Activated CD4-positive, alpha-beta memory T cell treated with anti-CD3 and anti-CD28 coated beads, Interleukin-2, amount 10 ng/mL, durations not matched to agents 7 days and 5 days (primary cell): ENCODE data around the gene ETNPPL. TPM values are rescaled to one million over a fixed set of nuclear protein-coding genes. Genes with fewer than 3 reads are reported as not detected.
A peak's percentile ranks its signal among the peaks of the same experiment; 100 is the strongest.

Experiments
- CTCF ChIA-PET: fragments of 350-600 bp; sonication (Branson Sonifier 250); formaldehyde crosslinking; loops from one replicate; lab custom pipeline; 2021; ENCODE audit warnings: antibody characterized with exemption, inconsistent platforms; lab: Charles Lee
- POLR2A ChIA-PET: fragments of 350-600 bp; sonication (Branson Sonifier 250); formaldehyde crosslinking; loops from one replicate; lab custom pipeline; 2021; ENCODE audit warnings: antibody characterized with exemption; lab: Charles Lee
- DNase-seq: peaks from one replicate; pipeline ENCODE4 v3.0.0-alpha.2; 2020
- H3K27ac Mint-ChIP-seq: one replicate; pipeline ENCODE4 v1.8.0; 2021; ENCODE audit warnings: mild to moderate bottlenecking, mixed read lengths
- H3K27me3 Mint-ChIP-seq: one replicate; pipeline ENCODE4 v1.8.0; 2021; ENCODE audit warnings: mixed read lengths
- H3K36me3 Mint-ChIP-seq: one replicate; pipeline ENCODE4 v1.8.0; 2021; ENCODE audit warnings: low read depth, mixed read lengths
- H3K4me1 Mint-ChIP-seq: one replicate; pipeline ENCODE4 v1.8.0; 2021; ENCODE audit warnings: mixed read lengths
- H3K4me3 Mint-ChIP-seq: one replicate; pipeline ENCODE4 v1.8.0; 2021; ENCODE audit warnings: mild to moderate bottlenecking, mixed read lengths
- H3K9me3 Mint-ChIP-seq: one replicate; pipeline ENCODE4 v1.8.0; 2021; ENCODE audit warnings: mixed read lengths
- total RNA-seq, 2 experiments: library from RNA; stranded (reverse); gene quantifications; one replicate each; pipeline ENCODE4 v1.2.3, GENCODE V29; 2021

The ETNPPL gene
- total RNA-seq, 2 experiments from 2014 or later: not detected

- no peak for DNase-seq
- H3K9me3 Mint-ChIP-seq: no peaks in the 10 kb centered on the region
- no peaks in the 10 kb centered on the region for H3K36me3 Mint-ChIP-seq
- CTCF ChIA-PET: no interaction called here
- H3K27ac Mint-ChIP-seq: no peak overlapping the region
- no peak overlapping the region for H3K4me3 Mint-ChIP-seq
- POLR2A ChIA-PET: no interaction called here
- no peaks in the 10 kb centered on the region for H3K4me1 Mint-ChIP-seq
- H3K27me3 Mint-ChIP-seq: peaks cover 4% of the 10 kb centered on the region
These were observed 21.0 kb upstream of the ETNPPL start for GRCh38 chr4:108783665-108784463.

- Mint-ChIP-seq H3K27me3 (peaks cover 12% of the 10 kb centered on the region), H3K4me3 (no peak overlapping the region), H3K36me3 (no peaks in the 10 kb centered on the region), H3K4me1 (no peaks in the 10 kb centered on the region), H3K27ac (no peak overlapping the region), H3K9me3 (no peaks in the 10 kb centered on the region)
- ChIA-PET POLR2A (no interaction called here), CTCF (no interaction called here)
- DNase-seq: no peak
These were observed 17.1 kb upstream of the ETNPPL start for GRCh38 chr4:108779958-108780357.

- CTCF ChIA-PET: no interaction called here
These were observed 14.5 kb upstream of the ETNPPL start for GRCh38 chr4:108777388-108777787.

GRCh38 chr4:108775921-108776320 is 13.1 kb upstream of the ETNPPL start:
- Mint-ChIP-seq H3K27me3 (peaks cover 13% of the 10 kb centered on the region), H3K36me3 (no peaks in the 10 kb centered on the region), H3K4me1 (no peaks in the 10 kb centered on the region), H3K9me3 (no peaks in the 10 kb centered on the region), H3K27ac (no peak overlapping the region), H3K4me3 (no peak overlapping the region)
- DNase-seq: no peak
- ChIA-PET CTCF (no interaction called here), POLR2A (no interaction called here)

More at GRCh38 chr4:108777388-108777787, 14.5 kb upstream of the ETNPPL start:
- Mint-ChIP-seq H3K27ac (no peak overlapping the region), H3K36me3 (no peaks in the 10 kb centered on the region), H3K4me3 (no peak overlapping the region), H3K27me3 (peaks cover 13% of the 10 kb centered on the region), H3K4me1 (no peaks in the 10 kb centered on the region), H3K9me3 (no peaks in the 10 kb centered on the region)
- DNase-seq: no peak
- POLR2A ChIA-PET: no interaction called here

GRCh38 chr4:108774809-108775530 is 12.1 kb upstream of the ETNPPL start:
- H3K9me3 Mint-ChIP-seq: no peaks in the 10 kb centered on the region
- ChIA-PET CTCF (interaction anchor here (1.4 kb wide), 1 partner anchor 202 kb away, joined by 4 read pairs; no protein-coding TSS in a partner anchor), POLR2A (no interaction called here)
- no peaks in the 10 kb centered on the region for H3K36me3 Mint-ChIP-seq
- no peak overlapping the region for H3K4me3 Mint-ChIP-seq
- peaks cover 13% of the 10 kb centered on the region for H3K27me3 Mint-ChIP-seq
- no peak for DNase-seq
- H3K27ac Mint-ChIP-seq: no peak overlapping the region
- no peaks in the 10 kb centered on the region for H3K4me1 Mint-ChIP-seq

GRCh38 chr4:108772402-108772801 is 9.5 kb upstream of the ETNPPL start:
- H3K4me3 Mint-ChIP-seq: no peak overlapping the region
- no peaks in the 10 kb centered on the region for H3K36me3 Mint-ChIP-seq
- H3K27ac Mint-ChIP-seq: no peak overlapping the region
- POLR2A ChIA-PET: no interaction called here
- no peaks in the 10 kb centered on the region for H3K9me3 Mint-ChIP-seq
- H3K4me1 Mint-ChIP-seq: no peaks in the 10 kb centered on the region
- CTCF ChIA-PET: no interaction called here
- DNase-seq: no peak
- peaks cover 11% of the 10 kb centered on the region for H3K27me3 Mint-ChIP-seq

- H3K36me3 Mint-ChIP-seq: peaks cover 5% of the 10 kb centered on the region
- ChIA-PET POLR2A (no interaction called here), CTCF (no interaction called here)
- H3K27me3 Mint-ChIP-seq: peaks cover 30% of the 10 kb centered on the region
- H3K4me1 Mint-ChIP-seq: peaks cover 14% of the 10 kb centered on the region
- no peak overlapping the region for H3K4me3 Mint-ChIP-seq
- H3K9me3 Mint-ChIP-seq: no peaks in the 10 kb centered on the region
- DNase-seq: no peak
- H3K27ac Mint-ChIP-seq: no peak overlapping the region
These were observed 3.2 kb upstream of the ETNPPL start for GRCh38 chr4:108766058-108766457.

GRCh38 chr4:108763986-108764385 is 1.1 kb upstream of the ETNPPL start:
- Mint-ChIP-seq H3K4me1 (peaks cover 14% of the 10 kb centered on the region), H3K27me3 (peaks cover 42% of the 10 kb centered on the region), H3K4me3 (no peak overlapping the region), H3K27ac (no peak overlapping the region), H3K9me3 (no peaks in the 10 kb centered on the region), H3K36me3 (peaks cover 5% of the 10 kb centered on the region)
- ChIA-PET CTCF (no interaction called here), POLR2A (no interaction called here)
- no peak for DNase-seq

GRCh38 chr4:108763226-108763593 is 357 bp upstream of the ETNPPL start:
- H3K27me3 Mint-ChIP-seq: peaks cover 42% of the 10 kb centered on the region
- H3K27ac Mint-ChIP-seq: no peak overlapping the region
- ChIA-PET CTCF (no interaction called here), POLR2A (interaction anchor here (0.6 kb wide), 1 partner anchor 113 kb away, joined by 3 read pairs; the partner anchor contains the start of gene OSTC)
- H3K36me3 Mint-ChIP-seq: peaks cover 5% of the 10 kb centered on the region
- no peaks in the 10 kb centered on the region for H3K9me3 Mint-ChIP-seq
- peak overlapping the region; percentile 64 for H3K4me3 Mint-ChIP-seq
- no peak for DNase-seq
- H3K4me1 Mint-ChIP-seq: peaks cover 14% of the 10 kb centered on the region

GRCh38 chr4:108758498-108758897 is 4.4 kb downstream of the ETNPPL start:
- POLR2A ChIA-PET: no interaction called here
- Mint-ChIP-seq H3K4me3 (no peak overlapping the region), H3K9me3 (no peaks in the 10 kb centered on the region), H3K27ac (no peak overlapping the region), H3K27me3 (peaks cover 32% of the 10 kb centered on the region), H3K36me3 (peaks cover 5% of the 10 kb centered on the region), H3K4me1 (peaks cover 13% of the 10 kb centered on the region)
- CTCF ChIA-PET: no interaction called here
- DNase-seq: no peak

GRCh38 chr4:108754327-108754726 is 8.5 kb downstream of the ETNPPL start:
- Mint-ChIP-seq H3K27me3 (peaks cover 5% of the 10 kb centered on the region), H3K4me3 (no peak overlapping the region), H3K27ac (no peak overlapping the region), H3K36me3 (no peaks in the 10 kb centered on the region), H3K9me3 (no peaks in the 10 kb centered on the region), H3K4me1 (no peaks in the 10 kb centered on the region)
- no peak for DNase-seq
- ChIA-PET CTCF (no interaction called here), POLR2A (no interaction called here)

GRCh38 chr4:108751321-108751720 is 11.5 kb downstream of the ETNPPL start:
- Mint-ChIP-seq H3K9me3 (no peaks in the 10 kb centered on the region), H3K27me3 (peaks cover 8% of the 10 kb centered on the region), H3K4me3 (no peak overlapping the region), H3K36me3 (no peaks in the 10 kb centered on the region), H3K4me1 (no peaks in the 10 kb centered on the region), H3K27ac (no peak overlapping the region)
- POLR2A ChIA-PET: no interaction called here
- CTCF ChIA-PET: no interaction called here
- no peak for DNase-seq

GRCh38 chr4:108749119-108749518 is 13.7 kb downstream of the ETNPPL start:
- Mint-ChIP-seq H3K36me3 (no peaks in the 10 kb centered on the region), H3K4me3 (no peak overlapping the region), H3K27me3 (peaks cover 9% of the 10 kb centered on the region), H3K9me3 (no peaks in the 10 kb centered on the region), H3K4me1 (no peaks in the 10 kb centered on the region), H3K27ac (no peak overlapping the region)
- POLR2A ChIA-PET: no interaction called here
- CTCF ChIA-PET: interaction anchor here (1.0 kb wide), 1 partner anchor 13 kb away, joined by 3 read pairs; no protein-coding TSS in a partner anchor
- no peak for DNase-seq
